GM19193 (cell line): ENCODE measurements around the gene ERC2.

Experiments
- POLR2A ChIP-seq: IDR thresholded peaks from 4 replicates; pipeline ENCODE4 v1.6.1; 2011; ENCODE audit not compliant: insufficient read depth, insufficient read length; ENCODE audit errors: extremely low read depth

Gene ERC2

DNA sequence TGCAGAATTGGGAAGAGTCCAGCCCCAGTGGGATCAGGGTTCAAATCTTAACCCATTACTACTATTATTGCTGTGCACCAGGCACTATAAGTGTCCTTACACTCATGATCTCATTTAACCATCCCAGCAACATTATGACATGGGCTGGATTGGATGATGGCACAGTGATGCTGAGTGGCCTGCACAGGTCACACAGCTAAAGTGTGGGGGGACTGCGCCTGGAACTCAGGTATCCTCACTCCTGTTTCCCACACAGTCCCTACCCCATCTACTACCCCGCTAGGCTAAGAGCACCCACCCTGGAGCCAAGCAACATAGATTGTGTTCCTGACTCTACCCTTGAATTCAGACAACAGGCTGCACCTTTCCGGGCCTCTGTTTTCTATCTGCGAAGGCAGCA is 997.2 kb downstream of the ERC2 start:
- no peak for TF ChIP-seq POLR2A

DNA sequence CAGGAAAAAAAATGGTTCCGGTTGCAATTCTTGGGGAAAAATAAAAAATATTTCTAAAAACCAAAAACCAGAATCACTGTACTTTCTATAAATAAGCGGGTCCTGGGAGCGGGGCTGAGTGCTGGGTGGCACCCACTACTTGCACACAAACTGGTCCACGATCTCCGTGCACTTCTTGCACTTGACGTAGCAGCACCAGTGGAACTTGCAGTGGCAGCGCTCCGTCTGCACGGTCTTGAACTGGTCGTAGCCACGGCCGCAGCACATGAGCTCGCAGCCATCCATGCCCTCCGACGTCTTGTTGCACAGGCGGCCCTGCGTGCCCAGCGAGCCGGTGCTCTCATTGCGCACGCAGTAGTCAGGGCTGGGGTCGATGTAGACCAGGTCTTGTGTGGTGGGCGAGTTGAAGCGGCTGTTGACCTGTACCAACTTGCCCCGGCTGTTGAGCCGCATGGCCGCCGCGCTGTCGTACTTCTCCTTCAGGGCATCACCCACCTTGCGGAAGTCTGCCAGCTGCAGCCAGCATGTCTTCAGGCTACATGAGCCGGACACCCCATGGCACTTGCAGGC is 998.2 kb downstream of the ERC2 start:
- TF ChIP-seq POLR2A = no peak

DNA sequence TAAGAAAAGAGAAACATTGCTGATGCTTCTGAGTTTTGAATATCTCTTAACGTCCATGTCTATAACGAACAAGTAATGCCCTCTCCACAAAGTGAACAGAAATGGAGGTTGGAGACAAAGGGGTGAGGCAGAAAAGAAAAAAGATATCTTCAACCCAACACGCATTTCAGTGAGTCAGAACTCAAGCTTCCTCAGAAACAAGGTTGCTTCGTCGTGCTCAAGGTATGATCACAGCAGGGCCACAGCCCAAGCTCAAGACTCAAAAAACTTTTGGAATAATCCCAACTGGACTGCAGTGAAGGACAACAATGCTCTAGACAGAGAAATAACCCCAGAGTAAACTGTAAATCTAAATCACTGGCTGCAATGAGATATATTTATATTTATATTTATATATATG is 1000.0 kb downstream of the ERC2 start:
- TF ChIP-seq POLR2A = no peak

- no peak for TF ChIP-seq POLR2A
Measured at GRCh38 chr3:55467099-55467498, 1001.2 kb downstream of the ERC2 start.

GRCh38 chr3:55466526-55466925 is 1001.7 kb downstream of the ERC2 start:
- TF ChIP-seq POLR2A = no peak

- TF ChIP-seq POLR2A = no peak
Measured at GRCh38 chr3:55461896-55462295, 1006.4 kb downstream of the ERC2 start.

DNA sequence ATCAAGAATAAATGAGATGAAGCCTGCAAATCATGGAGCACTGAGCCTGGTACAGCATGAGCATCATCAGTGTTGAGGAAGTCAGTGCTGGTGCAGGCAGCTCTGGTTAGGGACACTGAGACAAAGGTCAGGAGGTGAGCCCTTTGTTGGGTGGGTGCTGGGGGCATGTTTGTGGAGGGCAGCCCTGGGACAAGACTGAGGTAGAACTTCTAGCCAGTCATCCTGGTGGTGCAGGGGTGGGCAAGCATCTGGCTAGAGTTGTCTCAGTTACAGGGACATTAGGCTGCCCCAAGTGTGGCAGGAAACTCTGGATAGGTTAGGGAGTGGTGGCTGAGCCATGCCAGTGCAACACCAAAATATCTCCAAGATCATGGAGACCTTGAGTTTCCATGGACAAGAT is 1008.4 kb downstream of the ERC2 start:
- no peak for TF ChIP-seq POLR2A
